Hepatocyte (in vitro differentiated cells): ENCODE data around the gene USP17L10.
"Not testable (repeated sequence)": the region's sequence is repeated elsewhere in the genome, so short reads cannot be mapped to it uniquely, and the experiment has no call there.

Experiments used
- CTCF ChIP-seq: fragments of 200-600 bp; sonication (generic); IDR thresholded peaks from 2 replicates; pipeline ENCODE4 v1.5.1; 2016; ENCODE audit warnings: antibody characterized with exemption, mild to moderate bottlenecking; ENCODE audit not compliant: poor library complexity
- EZH2 ChIP-seq: fragments of 200-600 bp; sonication (generic); IDR thresholded peaks from 2 replicates; pipeline ENCODE4 v1.6.1; 2016; ENCODE audit warnings: antibody characterized with exemption, mild to moderate bottlenecking, borderline replicate concordance

GRCh38 chr4:9234085-9234484 is 23.6 kb downstream of the USP17L10 start, which contains the start of gene USP17L15:
- not testable (repeated sequence) for TF ChIP-seq EZH2, CTCF
